Measurements from ENCODE around the gene CKS1B.

Gene CKS1B

DNA sequence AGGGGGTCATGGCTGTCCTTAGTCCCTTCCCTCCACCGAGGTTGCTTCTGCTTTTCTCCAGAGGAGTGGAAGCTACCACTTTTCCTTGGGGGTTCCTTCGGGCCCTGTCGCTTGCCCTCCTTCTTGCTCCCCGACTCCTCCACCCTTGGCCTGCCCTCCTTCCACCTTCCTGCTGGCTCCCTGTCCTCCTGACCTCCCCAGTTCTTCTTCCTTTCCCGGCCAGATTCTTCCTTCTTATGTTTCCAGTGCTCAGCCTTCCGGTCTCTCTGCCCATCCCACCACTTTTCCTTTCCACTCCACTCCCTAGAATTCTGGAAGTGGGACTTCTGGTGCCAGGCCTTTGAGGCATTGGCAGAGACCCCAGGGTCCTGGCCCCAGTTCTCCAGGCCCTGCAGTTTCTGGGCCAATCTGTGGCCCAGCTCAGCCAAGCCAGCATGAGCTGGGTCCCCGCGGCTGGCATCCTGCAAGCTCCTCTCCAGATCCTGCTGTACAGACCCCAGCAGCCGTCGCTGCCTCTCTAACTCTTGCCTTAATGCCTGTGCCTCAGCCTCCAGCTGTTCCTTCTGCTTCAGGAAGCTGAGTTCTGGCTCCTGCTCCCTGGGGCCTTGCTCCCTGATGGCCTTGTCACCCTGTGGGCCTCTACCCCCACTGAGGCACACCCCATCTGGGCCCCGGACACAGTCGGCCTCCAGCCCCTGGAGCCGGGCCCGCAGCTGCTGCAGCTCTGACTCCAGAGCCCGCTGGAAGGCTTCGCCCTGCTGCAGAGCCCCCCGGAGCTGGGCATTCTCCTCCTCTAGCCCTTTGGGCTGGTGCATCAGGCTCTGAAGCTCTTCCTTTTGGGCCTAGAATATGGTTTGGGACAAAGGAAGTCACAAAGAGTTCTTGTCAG is 28.3 kb upstream of the CKS1B start:
- no peak for DNase-seq

DNA sequence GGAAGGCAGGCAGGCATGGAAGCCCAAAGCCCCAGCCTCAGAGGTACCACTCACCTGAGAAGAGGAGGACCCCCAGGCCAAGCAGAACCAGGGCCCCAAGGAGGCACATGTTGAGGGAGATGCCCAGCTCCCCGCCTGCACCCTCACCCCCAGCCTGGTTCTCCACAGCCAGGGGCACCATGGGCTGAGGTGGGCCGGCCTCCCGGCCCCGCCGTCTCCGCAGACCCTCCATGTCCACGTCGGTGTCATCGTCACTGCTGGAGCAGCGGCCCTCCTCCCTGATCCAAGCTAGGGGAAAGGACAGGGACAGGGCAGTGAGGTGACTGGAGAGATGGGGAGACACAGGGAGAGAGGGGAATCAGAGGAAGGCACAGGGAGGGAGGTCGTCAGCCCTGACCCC is 26.4 kb upstream of the CKS1B start:
- DNase-seq = no peak

DNA sequence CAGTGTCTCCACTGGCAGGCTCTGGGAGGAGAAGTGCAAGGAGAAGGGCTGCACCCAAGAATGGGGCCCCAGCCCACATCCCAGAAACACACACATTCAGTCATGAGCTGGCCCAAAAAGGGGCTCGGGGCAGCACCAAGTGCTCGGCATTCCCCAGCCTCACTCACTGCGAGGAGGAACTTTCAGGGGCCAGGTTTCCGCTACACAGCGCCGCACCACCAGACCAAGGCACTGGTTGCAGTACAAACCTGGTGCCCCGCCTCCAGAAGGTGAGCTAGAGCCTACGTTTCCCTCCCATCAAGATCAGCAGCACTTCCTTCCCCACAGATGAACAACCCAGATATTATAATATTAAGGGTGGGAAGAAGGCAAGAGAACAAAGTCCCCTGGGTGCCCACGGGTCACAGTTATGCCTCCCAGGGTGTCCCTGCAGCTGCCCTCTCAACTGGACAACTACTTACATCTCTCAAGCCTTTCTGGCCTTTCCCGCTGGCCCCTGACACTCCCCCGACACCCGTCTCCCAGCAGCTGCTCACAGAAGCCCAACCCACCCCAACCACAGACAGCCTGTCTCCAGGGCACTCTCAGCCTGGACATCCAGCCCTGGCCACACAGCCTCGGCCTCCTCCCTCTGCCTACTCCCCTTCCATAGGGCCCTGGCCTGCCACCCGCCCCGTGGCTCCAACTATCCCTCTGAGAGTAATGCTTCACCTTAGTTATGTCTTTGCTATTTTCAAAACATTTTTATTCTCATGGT is 22.4 kb upstream of the CKS1B start:
- DNase-seq = no peak

DNA sequence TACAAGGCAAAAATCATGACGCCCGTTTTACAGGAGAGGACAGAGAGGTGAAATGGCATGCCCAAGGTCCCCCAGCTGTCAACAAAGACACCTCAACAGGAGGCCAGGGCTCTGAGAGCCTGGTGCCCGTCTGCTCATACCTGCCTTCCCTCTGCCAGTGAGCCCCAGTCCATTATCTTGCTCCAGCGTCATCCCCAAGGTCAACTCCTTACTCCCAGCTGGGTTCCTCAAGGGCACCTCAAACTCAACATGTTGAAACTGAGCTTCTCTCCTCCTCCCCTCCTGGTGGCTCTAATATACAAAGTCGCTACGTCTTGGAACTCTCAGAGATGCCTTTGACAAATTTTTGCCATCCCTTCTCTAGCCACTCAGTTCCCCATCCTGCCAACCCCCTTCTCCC is 21.8 kb upstream of the CKS1B start:
- no peak for DNase-seq

DNA sequence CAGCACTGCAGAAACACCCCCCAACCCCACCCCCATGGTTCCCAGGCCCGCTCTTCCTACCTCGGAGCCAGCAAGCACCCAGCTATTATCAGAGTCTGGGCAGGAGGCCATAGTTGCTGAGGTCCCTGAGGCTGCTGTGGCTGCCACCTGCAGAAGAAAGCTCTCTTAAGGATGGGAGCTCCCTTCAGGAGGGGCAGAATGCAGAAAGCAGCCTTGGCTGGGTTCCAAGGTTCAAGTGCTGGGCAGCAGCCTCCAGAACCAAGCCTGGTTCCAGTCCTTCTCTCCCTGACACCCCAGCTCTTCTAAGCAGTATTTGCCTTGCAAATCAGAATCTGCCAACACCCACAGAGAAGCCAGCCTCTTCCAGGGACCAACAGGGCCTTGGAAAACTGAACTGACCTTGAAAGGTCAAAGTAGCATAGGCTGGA is 20.9 kb upstream of the CKS1B start:
- no peak for DNase-seq

DNA sequence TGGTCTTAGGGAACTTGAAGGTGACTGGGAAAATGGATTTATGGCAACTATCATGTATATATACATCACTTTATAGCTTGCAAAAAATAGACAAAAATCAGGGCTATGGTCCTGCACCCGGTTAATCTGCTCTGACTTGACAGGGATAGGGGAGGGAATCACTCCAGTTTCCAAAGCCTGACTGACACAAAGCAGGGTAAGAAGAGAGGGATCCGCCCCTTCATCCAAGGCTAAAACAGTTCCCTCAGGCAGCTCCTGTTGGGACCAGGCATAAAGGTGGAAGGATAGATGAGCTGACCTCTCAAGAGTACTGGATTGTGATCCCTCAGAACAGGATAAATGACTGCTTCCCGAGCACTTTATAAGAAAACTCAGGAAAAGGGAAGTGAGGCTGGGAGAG is 19.9 kb upstream of the CKS1B start:
- DNase-seq = no peak

DNA sequence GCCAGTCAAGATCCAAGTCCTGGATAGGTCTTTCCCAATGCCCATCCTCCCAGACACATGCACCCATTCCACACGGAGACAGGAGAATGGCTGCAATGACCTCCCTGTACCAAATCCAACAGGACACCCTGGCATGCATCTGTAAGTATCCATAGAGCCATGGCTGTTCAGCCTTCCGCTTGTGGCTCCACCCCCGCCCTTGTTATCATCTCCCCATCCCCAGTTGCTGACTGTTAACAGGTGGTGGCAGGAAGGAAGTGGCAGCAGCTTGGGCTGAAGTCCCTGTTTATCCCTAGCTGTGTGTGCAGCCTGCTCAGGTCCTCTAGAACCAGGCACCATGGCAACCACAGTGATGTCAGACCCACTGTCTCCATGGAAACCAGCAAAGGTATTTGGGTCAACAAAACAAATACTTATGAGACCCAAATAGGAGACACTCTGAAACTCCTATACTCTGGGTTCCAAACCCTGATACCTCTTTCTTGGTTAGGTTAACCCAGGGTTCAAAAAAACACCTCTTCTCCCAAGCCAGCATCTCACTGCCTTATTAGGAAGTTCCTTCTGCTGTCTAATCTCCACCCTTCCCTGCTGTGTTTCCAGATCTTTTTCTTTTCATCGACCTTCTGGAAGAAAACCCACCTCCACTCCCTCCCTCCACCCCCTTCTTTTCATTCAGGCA is 19.3 kb upstream of the CKS1B start:
- DNase-seq = peak; percentile 94

DNA sequence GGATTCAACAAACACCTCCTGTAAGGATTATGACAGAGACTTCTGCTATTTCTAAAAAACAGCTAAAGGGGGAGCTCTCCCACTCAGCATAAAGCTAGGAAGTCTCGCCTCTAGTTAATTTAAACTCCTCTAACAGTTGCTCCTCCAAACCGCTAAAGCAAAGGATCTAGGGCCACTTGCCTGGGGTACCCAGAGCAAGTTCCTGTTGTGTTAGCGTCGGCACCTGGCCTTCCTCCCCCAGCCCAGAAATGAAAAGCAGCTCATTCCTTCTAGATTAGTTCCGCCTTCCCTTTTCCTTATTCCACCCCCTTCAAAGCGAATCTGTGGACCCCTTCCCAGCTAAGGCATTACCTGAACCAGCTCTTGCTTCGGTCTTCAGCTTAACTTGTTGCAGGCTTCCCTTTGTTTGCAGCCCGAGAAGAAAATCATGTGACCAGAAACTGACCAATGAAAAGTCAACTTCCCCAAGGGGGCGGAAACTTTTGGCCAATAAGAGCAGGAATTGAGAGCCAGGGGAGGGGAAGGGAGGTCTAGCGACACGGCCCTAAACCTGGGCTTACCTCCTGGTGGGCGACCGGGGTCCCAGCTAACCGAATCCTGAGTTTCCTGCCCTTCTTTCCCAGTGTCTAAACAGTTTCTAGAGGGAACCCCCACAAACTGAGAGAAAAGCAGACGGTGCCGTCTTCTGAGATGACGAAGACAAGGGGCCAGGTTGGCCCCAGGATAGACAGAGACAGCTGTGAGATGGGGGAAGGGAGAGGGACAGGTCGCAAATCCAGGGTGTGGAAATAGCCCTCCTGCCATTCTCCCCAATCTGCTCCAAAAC is 18.6 kb upstream of the CKS1B start, which contains the start of gene PBXIP1:
TSS of gene PBXIP1 (minus strand) at position 382 of the 826 bp plus-strand sequence. CDS start 2,378 bp downstream, outside the sequence.
- peak; percentile 92 for DNase-seq

DNA sequence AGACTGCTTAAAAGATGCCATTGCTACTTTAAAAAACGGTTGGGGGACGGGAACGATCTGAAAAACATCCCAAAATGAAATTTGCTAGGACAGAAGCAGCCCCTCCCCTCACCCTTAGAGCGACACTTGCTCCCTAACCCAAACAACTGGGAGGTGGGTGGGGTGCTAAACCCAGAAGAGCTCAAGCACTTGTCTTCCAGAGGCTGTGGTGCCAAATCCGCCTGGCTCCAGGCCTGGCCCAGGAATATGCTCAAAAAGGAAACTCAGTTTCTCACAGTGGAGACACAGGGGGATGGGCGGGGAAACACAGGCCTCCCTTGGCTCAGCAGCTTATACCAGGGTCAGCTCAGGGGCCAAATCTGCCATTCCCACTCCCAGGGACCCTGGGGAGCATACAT is 17.9 kb upstream of the CKS1B start:
- no peak for DNase-seq

DNA sequence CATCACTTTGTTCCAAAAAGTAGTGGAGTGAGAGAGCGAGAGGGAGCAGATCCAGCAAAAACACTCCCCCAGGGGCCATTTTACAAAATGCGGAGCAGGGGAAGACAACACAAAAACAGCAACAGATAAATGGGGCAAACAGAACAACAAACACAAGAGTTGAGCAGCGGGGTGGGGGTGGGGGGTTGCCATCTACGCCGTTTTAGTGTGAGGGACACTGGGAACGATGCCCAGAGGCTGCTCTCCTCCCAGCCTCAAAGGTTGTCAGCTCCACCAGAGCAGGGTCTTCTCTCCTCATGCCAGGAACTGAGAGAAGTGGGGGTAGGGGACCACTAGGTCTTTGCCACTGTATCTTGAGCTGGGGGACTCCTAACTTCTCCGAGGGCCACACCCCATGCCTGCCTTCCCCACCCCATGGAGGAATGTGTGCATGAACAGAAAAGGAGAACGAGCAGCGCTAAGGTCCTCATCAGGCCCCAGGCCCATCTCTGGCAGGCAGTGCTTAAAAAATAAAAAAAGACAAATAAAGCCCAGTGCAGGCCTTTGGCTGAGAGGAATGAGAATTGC is 17.3 kb upstream of the CKS1B start:
- no peak for DNase-seq

DNA sequence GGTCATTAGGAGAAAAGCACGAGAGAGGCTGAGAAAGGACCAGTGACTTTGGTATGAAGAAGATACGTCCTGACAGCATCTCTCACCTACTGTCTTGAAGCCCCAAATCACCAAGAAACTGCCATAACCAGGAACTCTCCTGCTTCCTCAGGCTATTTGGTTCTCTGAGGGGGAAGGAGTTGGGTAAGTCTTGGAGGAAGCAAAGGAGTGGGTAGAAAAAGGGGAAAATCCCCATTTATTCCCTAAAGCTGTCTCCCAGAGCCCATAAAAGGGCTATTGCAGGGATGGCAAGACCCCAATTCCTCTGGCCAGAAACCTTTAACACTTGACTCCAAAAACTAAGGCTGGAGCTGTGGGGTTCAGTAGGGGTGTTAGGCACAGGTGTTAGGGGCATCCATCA is 16.4 kb upstream of the CKS1B start:
- DNase-seq = no peak

DNA sequence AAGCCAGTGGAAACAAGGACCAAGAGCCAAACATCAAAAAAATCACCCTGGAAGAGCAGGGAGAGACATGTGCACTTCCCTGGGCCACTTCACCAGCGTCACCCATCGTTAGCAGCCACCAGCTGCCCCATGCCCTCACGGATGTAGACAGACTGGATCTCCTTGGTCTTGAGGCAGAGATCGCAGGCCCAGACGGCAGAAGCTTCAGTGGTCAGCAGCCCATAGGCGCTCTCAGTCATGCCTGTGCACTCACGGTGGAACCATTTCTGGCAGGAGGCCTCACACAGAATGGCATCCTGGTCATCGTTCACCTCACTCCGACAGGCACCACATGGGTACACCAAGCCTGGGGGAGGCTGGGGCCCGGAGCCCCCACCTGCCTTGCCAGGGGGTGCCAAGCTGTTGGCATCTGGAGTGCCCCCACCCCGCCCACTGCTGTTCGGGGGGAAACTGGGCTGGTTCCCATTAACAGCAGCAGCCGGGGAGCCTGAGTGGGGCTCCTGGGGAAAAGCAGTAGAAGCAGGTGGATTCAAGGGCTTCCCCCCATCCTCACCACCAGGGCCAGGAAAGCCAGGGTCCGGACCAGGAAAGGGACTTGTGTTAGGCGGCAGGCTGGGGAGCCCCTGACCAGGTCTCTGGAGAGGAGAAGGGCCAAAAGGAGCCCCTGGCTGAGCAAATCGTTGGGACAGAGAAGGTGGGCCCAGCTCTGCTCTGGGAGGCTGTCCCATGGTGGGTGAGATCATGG is 15.6 kb upstream of the CKS1B start:
- DNase-seq = no peak

DNA sequence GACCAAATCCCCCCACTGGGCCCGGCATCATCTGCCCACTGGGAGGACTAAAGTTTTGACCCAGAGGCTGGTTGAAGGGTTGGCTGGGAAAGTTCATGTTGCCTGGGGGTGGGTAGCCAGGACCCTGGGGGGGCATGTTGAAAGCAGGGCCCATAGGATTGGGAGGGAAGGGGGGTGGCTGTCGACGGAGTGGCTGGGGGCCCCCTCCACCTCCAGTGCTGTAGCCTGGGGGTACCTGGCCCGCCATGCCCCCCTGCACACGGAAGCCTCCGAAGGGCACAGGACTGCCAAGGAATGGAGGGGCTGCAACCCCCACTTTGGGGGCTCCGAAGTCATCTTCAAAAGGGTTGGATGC is 15.1 kb upstream of the CKS1B start:
- DNase-seq = no peak

DNA sequence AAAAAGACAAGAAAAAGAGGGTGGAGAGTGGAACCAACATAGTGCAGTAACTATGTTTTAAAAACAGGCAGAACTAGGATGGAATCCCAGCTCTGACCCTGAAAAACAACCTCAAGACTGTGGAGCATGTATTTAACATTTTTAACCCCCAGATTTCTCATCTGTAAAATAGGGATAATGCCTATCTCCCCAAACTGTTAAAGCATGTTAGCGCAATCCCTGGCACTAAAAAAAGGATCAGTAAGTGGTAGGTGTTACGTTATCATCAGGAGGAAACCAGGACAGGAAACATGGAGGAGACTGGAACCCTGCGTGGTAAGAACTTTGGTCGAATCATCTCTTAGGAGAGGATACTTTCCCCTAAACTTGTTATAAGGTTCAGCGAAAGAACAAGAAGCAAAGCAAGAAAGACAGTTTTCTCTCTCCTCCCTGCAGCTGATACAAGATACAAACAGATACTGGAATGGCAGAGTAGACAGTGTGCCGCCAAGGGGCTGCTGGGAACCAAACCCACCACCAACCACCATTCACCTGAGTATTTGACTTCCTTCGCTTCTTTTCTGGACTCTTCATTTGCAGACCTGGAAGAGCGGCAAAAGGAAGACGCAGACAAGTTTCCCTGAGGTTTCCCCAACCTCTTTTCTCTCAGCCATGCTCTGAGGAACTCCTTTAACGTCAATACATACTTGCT is 13.9 kb upstream of the CKS1B start:
- no peak for DNase-seq

DNA sequence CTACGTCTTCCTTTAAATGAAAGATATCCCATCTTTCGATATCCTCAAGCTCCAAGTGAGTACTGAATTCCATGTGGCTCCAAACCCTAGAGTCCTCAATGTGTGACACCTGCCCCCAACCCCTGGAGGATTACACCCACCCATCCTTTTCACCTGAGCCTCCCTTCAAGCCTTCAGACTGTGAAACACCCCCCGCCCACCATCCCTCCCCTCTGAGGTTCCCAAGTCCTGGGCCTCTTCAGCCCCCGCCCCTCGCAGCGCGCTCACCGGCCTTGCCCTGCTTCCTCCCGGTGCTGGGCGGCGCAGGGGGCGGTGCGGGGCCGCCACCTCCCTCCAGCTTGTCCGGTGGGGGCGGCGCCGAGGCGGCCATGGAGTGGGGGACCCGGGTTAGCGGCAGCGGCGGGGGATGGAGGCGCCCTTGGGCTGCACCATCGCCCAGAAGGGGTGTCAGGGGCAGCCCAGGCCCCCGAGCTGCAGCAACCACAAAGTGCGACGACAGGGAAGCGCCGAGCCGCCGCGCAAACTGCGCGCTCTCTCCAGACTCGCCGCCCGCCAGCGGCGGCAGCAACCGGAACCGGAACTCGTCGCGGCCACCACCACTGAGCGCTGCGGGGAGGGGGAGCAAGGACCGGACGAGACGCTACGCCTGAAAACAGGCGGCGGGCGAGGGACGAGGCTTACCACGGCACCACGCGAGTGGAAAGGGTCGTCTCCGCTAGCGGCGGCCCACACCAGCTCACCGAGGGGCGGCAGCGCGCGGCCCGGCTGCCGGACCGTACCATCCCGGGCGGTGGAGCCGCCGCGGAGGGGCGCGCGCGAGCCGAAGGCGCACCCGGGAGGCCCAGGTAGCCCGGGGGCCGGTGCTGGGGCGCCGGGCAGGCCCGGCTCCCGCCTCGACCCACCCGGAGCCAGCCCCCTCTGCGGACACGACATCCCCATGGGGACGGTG is 13.0 kb upstream of the CKS1B start, which contains the start of gene PYGO2:
TSS of gene PYGO2 (minus strand) at position 576 of the 949 bp plus-strand sequence. CDS start at position 370, 206 bp downstream.
- peak; percentile 84 for DNase-seq

DNA sequence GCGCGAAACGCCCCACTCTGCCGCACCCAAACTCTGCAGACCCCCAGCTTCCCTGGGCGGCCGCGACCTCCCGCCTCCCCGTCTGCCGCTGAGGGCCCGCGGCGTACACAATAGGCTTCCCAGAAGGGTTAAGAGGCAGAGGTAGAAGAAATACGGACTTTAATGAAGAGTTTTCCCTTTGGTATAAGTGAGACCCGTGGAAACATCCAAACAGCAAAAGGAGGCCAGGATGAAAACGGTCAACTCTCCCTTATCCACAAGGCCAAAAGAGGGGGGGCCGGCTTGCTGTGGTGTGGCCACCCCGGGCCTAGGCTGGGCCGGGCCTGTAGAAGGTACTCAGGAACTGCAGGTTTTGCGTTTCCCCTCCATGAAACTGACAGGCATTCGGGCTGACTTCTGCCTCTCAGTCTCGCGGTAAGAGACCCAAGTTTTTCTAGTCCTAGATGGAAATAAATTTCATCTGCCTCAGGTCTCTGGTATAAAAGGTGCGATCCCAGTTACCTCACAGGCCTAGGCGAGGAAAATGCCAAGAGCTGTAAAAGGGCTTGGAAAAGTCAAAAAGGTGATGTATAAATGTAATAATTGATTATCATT is 12.2 kb upstream of the CKS1B start:
- no peak for DNase-seq

DNA sequence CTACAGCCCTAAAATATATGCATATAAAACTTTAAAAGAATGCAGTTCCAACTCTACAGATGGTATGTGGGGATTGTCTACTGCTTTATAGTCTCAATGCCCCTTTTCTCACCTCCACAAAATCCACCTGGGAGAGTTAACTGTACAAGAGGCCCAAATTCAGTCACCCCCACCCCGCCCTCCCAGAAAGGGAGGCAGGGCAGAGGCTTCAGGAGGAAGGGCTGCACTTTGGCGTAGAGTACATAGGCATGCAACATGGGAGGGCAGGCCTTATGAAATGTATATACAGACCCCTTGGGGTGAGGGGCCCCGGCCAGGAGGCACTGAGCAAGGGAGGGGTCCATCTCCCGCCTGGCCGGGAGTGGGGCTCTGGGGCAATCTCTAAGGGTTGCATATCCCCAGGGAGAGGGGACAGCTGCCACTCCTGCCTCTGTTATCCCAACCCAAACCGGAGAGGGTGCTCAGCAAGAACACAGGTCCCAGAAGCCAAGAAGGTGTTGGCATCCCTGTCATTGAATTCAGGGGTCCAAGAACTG is 11.6 kb upstream of the CKS1B start:
- DNase-seq = no peak

DNA sequence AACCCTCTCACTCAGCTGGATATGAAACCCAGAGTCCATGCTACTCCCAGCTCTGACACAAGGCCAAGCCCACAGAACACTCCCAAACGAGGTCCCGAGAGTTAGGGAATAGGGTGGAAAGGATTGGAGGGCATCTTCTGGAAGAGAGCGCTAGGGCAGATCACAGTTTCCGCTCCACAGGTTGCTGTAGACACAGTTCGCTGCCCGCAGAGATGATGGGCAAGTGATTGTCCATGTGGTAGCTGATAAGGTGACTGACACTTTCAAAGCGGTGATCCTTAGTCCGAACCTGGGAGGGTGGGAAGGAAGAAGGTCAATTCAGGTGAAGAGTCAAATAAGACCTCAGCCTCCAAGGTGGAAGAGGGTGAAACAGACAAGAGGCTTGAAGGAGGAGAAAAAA is 10.8 kb upstream of the CKS1B start:
- DNase-seq = no peak

DNA sequence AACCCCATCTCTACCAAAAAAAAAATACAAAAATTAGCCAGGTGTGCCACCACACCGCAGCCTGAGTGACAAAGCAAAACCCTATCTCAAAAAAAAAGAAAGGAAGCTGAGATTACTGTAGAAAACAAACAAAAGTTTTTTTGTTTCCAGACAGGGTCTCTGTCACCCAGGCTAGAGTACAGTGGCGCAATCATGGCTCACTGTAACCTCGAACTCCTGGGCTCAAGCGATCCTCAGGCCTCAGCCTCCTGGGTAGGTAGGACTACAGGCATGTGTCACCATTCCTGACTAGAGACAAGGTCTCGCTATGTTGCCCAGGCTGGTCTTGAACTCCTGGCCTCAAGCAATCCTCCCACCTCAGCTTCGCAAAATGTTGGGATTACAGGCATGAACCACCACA is 10.1 kb upstream of the CKS1B start:
- no peak for DNase-seq
